GM10266 (cell line): ENCODE measurements around the gene MYOM1.
A peak's percentile ranks its signal among the peaks of the same experiment; 100 is the strongest.

ENCODE experiments used
- DNase-seq: peaks from one replicate; pipeline ENCODE4 v3.0.0; 2012; ENCODE audit errors: extremely low spot score
- TF ChIP-seq, protein P1 (sequence below): IDR thresholded peaks from 2 replicates; pipeline ENCODE4 v1.5.1; 2012; ENCODE audit warnings: mild to moderate bottlenecking, low read depth; ENCODE audit not compliant: control insufficient read depth, insufficient read depth; ENCODE audit errors: missing control alignments

The MYOM1 gene

DNA sequence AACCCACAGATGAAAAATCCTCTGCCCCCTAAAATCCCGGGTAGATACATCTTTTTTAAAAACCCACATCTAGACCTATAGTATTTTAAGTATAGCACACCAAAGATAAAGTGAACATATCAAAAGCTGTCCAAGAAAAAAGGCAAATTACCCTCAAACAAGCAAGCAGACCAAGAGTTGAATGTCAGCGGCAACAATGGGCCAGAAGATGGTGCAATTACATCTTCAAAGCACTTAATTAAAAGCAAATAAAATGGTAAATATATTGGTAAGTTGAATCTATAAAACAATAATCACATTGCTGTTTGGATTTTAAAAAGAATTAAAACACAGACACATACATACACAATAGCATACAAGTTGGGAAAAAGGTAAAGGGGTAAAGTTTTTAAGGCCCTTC lies 98.5 kb downstream of the MYOM1 start:
- DNase-seq: no peak
- TF ChIP-seq, protein P1, sequence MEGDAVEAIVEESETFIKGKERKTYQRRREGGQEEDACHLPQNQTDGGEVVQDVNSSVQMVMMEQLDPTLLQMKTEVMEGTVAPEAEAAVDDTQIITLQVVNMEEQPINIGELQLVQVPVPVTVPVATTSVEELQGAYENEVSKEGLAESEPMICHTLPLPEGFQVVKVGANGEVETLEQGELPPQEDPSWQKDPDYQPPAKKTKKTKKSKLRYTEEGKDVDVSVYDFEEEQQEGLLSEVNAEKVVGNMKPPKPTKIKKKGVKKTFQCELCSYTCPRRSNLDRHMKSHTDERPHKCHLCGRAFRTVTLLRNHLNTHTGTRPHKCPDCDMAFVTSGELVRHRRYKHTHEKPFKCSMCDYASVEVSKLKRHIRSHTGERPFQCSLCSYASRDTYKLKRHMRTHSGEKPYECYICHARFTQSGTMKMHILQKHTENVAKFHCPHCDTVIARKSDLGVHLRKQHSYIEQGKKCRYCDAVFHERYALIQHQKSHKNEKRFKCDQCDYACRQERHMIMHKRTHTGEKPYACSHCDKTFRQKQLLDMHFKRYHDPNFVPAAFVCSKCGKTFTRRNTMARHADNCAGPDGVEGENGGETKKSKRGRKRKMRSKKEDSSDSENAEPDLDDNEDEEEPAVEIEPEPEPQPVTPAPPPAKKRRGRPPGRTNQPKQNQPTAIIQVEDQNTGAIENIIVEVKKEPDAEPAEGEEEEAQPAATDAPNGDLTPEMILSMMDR: peak; percentile 4

DNA sequence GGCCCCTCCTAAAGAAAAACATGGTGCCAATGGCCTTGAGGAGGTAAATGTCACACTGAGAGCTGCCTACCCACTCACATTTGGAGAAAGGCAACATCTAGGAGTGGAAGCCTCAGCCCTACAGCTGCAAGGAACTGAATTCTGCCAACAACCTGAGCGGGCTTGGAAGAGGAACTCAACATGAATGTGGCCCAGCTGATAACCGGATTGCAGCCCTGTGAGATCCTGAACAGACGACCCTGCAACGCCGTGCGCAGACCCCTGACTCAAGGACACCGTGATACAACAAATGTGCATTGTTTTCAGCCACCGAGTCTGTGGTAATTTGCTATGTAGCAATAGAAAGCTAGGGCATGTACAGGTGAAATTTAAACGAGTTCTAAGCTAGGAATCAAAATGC lies 99.4 kb downstream of the MYOM1 start:
- TF ChIP-seq, protein P1: no peak
- no peak for DNase-seq

DNA sequence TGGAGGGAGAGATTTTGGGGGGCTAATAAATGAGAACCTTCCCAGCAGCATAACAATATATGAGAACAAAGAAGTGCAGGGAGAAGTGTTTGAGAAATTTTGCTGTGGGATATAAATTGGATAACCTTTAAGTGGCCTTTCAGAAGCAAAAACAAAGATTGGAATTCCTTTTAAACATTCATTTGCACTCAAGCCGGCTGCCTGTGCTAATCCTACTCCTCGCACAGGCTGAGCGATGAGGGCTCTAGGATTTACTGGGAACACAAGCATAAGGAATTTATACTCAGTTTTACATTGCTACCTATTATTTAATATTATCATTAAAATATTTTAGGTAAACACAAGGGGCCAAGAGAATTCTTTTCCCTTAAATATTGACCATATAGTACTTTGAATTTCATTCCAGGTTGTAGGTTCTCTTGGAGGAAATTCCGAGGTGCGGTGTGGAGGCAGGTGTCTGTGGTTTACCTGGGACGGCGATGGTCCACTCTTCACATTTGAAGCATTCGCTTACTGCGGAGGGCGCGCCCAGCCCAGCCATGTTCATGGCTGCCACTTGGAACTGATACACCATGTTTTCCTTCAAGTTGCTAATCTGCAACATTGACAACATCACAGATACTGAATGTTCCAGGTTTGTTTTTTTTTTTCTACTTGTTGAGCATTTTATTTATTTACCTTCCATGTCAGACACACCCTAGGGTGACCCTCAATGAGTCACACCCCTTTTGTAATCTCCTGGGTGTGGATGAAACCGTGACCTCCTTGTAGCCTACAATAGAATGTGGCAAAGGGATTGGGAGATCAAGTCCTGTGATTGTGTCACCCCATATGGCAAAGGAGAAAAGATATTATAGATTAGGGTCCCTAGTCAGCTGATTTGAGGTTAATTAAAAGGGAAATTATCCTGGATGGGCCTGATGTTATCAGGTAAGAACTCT lies 100.1 kb downstream of the MYOM1 start:
- DNase-seq: no peak
- TF ChIP-seq, protein P1: no peak

DNA sequence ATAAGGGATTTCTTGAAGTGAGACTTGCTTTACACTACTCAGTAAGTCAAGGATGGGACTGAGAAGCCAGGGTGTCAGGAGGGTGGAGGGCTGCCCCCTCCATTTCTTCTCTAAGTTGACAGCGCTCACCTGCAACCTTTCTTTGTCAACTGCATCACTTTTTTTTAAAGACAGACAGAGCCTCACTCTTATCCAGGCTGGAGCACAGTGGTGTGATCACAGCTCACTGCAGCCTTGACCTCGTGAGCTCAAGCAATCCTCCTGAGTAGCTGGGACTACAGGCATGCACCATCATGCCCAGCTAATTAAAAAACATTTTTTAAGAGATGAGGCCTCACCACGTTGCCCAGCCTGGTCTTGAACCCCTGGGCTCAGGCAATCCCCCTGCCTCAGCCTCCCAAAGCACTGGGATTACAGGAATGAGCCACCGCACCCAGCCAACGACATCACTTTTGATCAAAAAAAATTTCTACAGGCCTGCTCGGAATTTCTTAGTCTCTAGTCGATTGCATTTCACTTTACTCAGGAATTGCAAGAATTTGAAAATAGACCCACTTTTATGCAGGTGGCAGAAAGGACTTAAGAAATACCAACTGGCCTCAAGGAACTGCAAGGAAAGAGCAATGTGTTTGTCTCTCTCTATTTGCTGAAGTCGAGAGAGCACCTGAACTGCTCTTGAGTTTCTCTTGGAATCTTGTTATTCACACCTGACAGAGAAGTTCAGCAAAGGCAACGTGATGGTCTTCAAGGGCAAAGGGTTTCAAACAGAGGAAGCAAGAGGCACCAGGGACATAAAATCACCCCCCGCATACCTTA lies 101.4 kb downstream of the MYOM1 start:
- TF ChIP-seq, protein P1: no peak
- no peak for DNase-seq

DNA sequence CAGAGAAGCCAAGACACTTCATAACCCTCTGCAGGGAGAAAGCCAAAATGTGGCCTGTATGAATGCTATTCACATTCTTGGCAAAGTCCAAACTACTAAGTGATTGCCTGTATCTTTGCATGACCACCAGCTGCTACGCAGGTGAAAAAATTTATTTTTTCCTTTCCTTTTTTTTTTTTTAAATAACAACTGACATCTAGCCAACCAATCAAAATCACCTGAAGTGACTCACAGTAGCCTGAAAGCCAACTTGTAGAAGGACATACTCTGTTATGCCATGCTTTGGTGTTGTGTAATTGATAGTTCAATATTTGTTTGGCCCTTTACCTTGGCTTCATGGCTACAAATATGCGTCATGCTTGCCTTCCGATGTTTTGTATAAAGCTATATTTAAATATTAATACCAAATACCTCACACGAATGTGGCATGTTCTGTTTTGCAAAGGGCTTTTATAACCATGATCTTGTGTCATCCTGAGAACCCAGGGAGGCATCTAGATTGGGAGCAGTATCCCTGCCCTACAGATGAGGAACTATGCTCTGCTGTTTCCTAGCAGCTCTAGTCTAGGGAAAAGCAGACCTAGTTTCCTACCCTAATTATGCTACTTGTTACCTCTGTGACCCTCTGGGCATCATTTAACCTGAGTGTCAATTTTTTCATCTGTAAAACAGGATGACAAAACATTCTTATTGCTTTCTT lies 102.1 kb downstream of the MYOM1 start:
- no peak for DNase-seq
- TF ChIP-seq, protein P1: no peak

DNA sequence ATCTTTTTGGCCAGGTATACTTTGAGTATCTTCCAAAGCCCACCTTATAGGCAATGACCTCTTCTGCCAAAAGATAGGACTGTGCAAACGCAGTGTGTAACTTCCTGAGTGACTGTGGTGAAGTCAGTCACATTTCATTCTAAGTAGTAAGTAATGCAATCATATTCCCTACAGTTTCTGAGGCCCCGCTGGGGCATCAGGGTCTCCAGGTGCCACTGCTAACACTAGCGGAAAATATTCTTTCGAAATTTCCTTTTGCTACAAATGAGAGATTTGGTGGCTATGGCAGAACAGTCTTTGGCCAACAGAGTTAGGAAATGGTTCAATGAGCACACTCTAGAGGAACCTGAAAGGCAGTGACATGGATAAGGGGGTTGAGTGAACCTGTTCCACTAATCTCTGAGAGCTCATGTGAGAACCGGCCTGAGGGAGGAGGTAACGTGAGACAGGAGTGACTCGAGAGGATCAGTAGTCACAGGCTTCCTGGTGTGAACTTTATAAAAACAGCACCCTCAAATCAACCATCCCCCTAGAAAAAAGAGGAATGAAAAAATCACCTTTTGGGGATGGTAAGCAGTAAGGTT lies 104.2 kb downstream of the MYOM1 start:
- TF ChIP-seq, protein P1: no peak
- no peak for DNase-seq
